ENCODE measurements around the gene TMEM101. TPM values are rescaled to one million over a fixed set of nuclear protein-coding genes. Genes with fewer than 3 reads are reported as not detected.

The TMEM101 gene
- total and polyA plus RNA-seq, 10 of the 15 experiments (the other 5 are each of a cell fraction or from before 2014, with no cell fraction given): 18.4 to 72.5 (median 35.9) TPM

DNA sequence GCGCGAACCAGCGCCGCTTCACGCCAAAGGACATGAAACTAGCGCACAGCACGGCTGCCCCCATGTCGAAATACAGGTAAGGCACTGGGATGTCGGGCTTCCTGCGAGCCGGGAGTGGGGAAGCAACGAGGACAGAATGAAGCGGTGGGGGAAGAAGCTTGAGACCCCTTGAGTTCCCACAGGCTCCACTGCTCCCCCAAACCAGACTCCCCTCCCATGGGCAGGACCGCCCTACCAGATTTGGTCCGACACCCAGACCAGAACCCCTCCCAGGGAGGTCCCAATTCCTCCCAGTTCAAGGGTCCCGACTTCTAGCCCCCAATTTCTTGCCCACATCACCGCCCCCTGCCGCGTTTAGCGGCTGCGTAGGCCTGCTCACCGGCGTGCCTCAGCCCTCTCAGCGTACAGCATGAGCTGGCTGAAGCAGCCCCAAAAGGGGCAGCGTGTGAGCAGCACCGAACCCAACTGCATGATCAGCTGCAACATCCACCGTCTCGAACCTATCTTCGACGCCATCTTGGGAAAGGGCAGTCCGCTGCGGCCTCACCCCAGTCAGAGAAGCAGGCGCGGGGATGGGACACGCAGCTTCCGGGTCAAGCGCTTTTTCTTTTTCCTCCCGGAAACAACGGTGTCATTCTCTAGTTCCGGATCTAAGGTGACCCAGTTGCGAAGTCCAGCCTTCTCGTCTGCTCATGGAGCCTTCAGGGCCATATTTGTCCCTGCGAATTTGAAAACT is at the start of gene TMEM101 (continued):
- TF ChIP-seq CUX1 (IDR thresholded peaks at IDR 0.05; ENCODE audit: insufficient replicate concordance, low read depth, low read length): no peak
- no peak for TF ChIP-seq MLLT1 (IDR thresholded peaks at IDR 0.05)
- peak; percentile 71; the same call in 1 of the 2 replicates for TF ChIP-seq CBFB (IDR thresholded peaks at IDR 0.05; ENCODE audit: low read depth)
- TF ChIP-seq NR2F1 (conservative IDR thresholded peaks at IDR 0.05): peak; percentile 81
- TF ChIP-seq MXI1 (IDR thresholded peaks at IDR 0.05; ENCODE audit: low read depth, low read length): peak; percentile 88
- TF ChIP-seq BCLAF1 (IDR thresholded peaks at IDR 0.05): no peak
- no peak for TF ChIP-seq MYB (IDR thresholded peaks at IDR 0.05; ENCODE audit: borderline replicate concordance, low read depth, low read length)
- peak; percentile 44 to 55; a peak in 2 of 3 replicates for TF ChIP-seq EGR1 (IDR thresholded peaks at IDR 0.05; ENCODE audit: borderline replicate concordance in 1 of 2, low read depth in 2 of 2, low read length in 2 of 2)
- TF ChIP-seq NFIC (IDR thresholded peaks at IDR 0.05; ENCODE audit: low read depth, low read length): no peak
- peak; percentile 27; the same call in 1 of the 2 replicates for TF ChIP-seq GATAD2B (conservative IDR thresholded peaks at IDR 0.05; ENCODE audit: low read depth)
- TF ChIP-seq MYC (IDR thresholded peaks at IDR 0.05; ENCODE audit: insufficient read depth, insufficient read length, insufficient replicate concordance, low read length, severe bottlenecking): no peak
- peak; percentile 87 for TF ChIP-seq MTA2 (IDR thresholded peaks at IDR 0.05; ENCODE audit: low read depth)
- TF ChIP-seq, protein P1, sequence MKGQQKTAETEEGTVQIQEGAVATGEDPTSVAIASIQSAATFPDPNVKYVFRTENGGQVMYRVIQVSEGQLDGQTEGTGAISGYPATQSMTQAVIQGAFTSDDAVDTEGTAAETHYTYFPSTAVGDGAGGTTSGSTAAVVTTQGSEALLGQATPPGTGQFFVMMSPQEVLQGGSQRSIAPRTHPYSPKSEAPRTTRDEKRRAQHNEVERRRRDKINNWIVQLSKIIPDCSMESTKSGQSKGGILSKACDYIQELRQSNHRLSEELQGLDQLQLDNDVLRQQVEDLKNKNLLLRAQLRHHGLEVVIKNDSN (IDR thresholded peaks at IDR 0.05; ENCODE audit: borderline replicate concordance, extremely low read length, insufficient read depth, low read depth, low read length): no peak
- peak; percentile 58; the same call in 1 of the 2 replicates for TF ChIP-seq ZSCAN29 (IDR thresholded peaks at IDR 0.05)
- TF ChIP-seq ZNF384 (IDR thresholded peaks at IDR 0.05; ENCODE audit: borderline replicate concordance, low read depth, low read length): peak; percentile 33; the same call in 1 of the 2 replicates
- TF ChIP-seq RAD21 (IDR thresholded peaks at IDR 0.05; ENCODE audit: insufficient read depth, low read depth, low read length): no peak
- peak; percentile 91 for TF ChIP-seq ESRRA (IDR thresholded peaks at IDR 0.05; ENCODE audit: low read length)
- TF ChIP-seq HDGF (IDR thresholded peaks at IDR 0.05): no peak
- no peak for TF ChIP-seq SMAD1 (IDR thresholded peaks at IDR 0.05; ENCODE audit: low read depth, partially characterized antibody)
